Measurements from ENCODE around the gene ACTRT3. TPM values are rescaled to one million over a fixed set of nuclear protein-coding genes. Genes with fewer than 3 reads are reported as not detected.

Gene ACTRT3
- total RNA-seq, 2 donors from 2014 or later = 0.30 to 1.4 TPM

- DNase-seq (ENCODE audit: low spot score) = no peak
- Histone ChIP-seq H3K9me3 (no peaks in the 10 kb centered on the region), H3K36me3 (no peaks in the 10 kb centered on the region), H3K27ac (no peak overlapping the region), H3K4me3 (no peak overlapping the region), H3K4me1 (no peaks in the 10 kb centered on the region), H3K27me3 (no peaks in the 10 kb centered on the region)
- TF ChIP-seq CTCF (IDR thresholded peaks at IDR 0.05) = no peak
Observed at GRCh38 chr3:169758359-169758994, 10.9 kb downstream of the ACTRT3 start.

GRCh38 chr3:169755488-169755887 lies 13.9 kb downstream of the ACTRT3 start:
- Histone ChIP-seq H3K27ac (no peak overlapping the region), H3K4me1 (no peaks in the 10 kb centered on the region), H3K27me3 (no peaks in the 10 kb centered on the region), H3K36me3 (no peaks in the 10 kb centered on the region), H3K9me3 (no peaks in the 10 kb centered on the region), H3K4me3 (no peak overlapping the region)
- TF ChIP-seq CTCF (IDR thresholded peaks at IDR 0.05) = no peak
- no peak for DNase-seq (ENCODE audit: low spot score)

GRCh38 chr3:169754711-169755110 lies 14.7 kb downstream of the ACTRT3 start:
- no peak for DNase-seq (ENCODE audit: low spot score)
- no peak for TF ChIP-seq CTCF (IDR thresholded peaks at IDR 0.05)
- H3K9me3 ChIP-seq = no peaks in the 10 kb centered on the region
- no peak overlapping the region for H3K4me3 ChIP-seq
- no peaks in the 10 kb centered on the region for H3K4me1 ChIP-seq
- no peaks in the 10 kb centered on the region for H3K27me3 ChIP-seq
- H3K27ac ChIP-seq = no peak overlapping the region
- H3K36me3 ChIP-seq = no peaks in the 10 kb centered on the region

- DNase-seq (ENCODE audit: low spot score) = no peak
- no peaks in the 10 kb centered on the region for H3K36me3 ChIP-seq
- no peak for TF ChIP-seq CTCF (IDR thresholded peaks at IDR 0.05)
- no peak overlapping the region for H3K4me3 ChIP-seq
- no peaks in the 10 kb centered on the region for H3K4me1 ChIP-seq
- no peaks in the 10 kb centered on the region for H3K9me3 ChIP-seq
- H3K27ac ChIP-seq = no peak overlapping the region
- no peaks in the 10 kb centered on the region for H3K27me3 ChIP-seq
Observed at GRCh38 chr3:169751875-169752274, 17.5 kb downstream of the ACTRT3 start.

GRCh38 chr3:169750665-169751064 lies 18.7 kb downstream of the ACTRT3 start:
- Histone ChIP-seq H3K9me3 (no peaks in the 10 kb centered on the region), H3K27ac (no peak overlapping the region), H3K4me3 (no peak overlapping the region), H3K36me3 (no peaks in the 10 kb centered on the region), H3K27me3 (no peaks in the 10 kb centered on the region), H3K4me1 (no peaks in the 10 kb centered on the region)
- no peak for DNase-seq (ENCODE audit: low spot score)
- no peak for TF ChIP-seq CTCF (IDR thresholded peaks at IDR 0.05)

GRCh38 chr3:169748670-169749069 lies 20.7 kb downstream of the ACTRT3 start:
- H3K27me3 ChIP-seq = no peaks in the 10 kb centered on the region
- DNase-seq (ENCODE audit: low spot score) = no peak
- TF ChIP-seq CTCF (IDR thresholded peaks at IDR 0.05) = no peak

More at GRCh38 chr3:169748670-169749069, 20.7 kb downstream of the ACTRT3 start:
- Histone ChIP-seq H3K9me3 (no peaks in the 10 kb centered on the region), H3K36me3 (no peaks in the 10 kb centered on the region), H3K27ac (no peak overlapping the region), H3K4me3 (no peak overlapping the region), H3K4me1 (no peaks in the 10 kb centered on the region)
